Stomach smooth muscle (tissue), 2 donors: Measurements from ENCODE around the gene ELMO1.
A peak's percentile ranks its signal among the peaks of the same experiment; 100 is the strongest.

Experiments used
- H3K27ac ChIP-seq: one replicate; pipeline ENCODE4 v1.7.0; 2013; ENCODE audit warnings: mild to moderate bottlenecking, low read length, inconsistent platforms
- H3K27me3 ChIP-seq, 2 donors: one replicate each; pipeline ENCODE4 v1.7.0; 2013; ENCODE audit warnings: low read length in 2 of 2; ENCODE audit not compliant: insufficient read depth in 2 of 2, control insufficient read depth in 1 of 2
- H3K36me3 ChIP-seq, 2 donors: one replicate each; pipeline ENCODE4 v1.7.0; 2013; ENCODE audit warnings: low read length in 2 of 2; ENCODE audit not compliant: control insufficient read depth in 2 of 2, insufficient read depth in 2 of 2
- H3K4me1 ChIP-seq: one replicate; pipeline ENCODE4 v1.7.0; 2013; ENCODE audit warnings: low read length; ENCODE audit not compliant: control insufficient read depth, insufficient read depth
- H3K4me3 ChIP-seq, 2 donors: one replicate each; pipeline ENCODE4 v1.7.0; 2013; ENCODE audit warnings: low read length in 2 of 2
- H3K9ac ChIP-seq, 2 donors: one replicate each; pipeline ENCODE4 v1.7.0; 2013; ENCODE audit warnings: low read length in 2 of 2, mild to moderate bottlenecking in 1 of 2
- H3K9me3 ChIP-seq, 2 donors: one replicate each; pipeline ENCODE4 v1.7.0; 2013; ENCODE audit warnings: low read length in 2 of 2; ENCODE audit not compliant: control insufficient read depth in 2 of 2
- donor health status: healthy.
- donor health status: Pancreatic carcinoma.

The ELMO1 gene

DNA sequence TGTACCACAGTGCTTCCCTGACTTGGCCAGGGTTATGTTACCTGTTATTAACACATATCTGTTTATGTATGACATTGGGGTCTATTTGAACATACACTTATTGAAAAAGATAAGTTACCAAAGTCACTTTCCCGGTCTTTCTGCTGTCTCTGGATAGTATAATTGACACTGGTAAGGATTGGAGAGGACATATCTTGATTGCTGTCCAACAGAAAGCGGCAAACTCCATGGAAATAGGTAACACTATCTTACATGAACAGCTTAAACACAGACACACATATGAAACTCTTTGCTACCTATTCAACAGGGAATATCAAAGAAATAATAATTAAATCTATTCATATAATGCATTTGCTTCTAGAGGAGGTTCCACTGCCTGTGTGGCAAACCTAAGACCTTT is 441.9 kb downstream of the ELMO1 start:
- no peak overlapping the region for H3K4me3 ChIP-seq
- H3K9me3 ChIP-seq = peaks cover 0 to 3% of the 10 kb centered on the region in 2 donors
- H3K9ac ChIP-seq = no peak overlapping the region
- H3K4me1 ChIP-seq = no peaks in the 10 kb centered on the region
- H3K27me3 ChIP-seq = no peaks in the 10 kb centered on the region
- H3K36me3 ChIP-seq = no peaks in the 10 kb centered on the region
- no peak overlapping the region for H3K27ac ChIP-seq

DNA sequence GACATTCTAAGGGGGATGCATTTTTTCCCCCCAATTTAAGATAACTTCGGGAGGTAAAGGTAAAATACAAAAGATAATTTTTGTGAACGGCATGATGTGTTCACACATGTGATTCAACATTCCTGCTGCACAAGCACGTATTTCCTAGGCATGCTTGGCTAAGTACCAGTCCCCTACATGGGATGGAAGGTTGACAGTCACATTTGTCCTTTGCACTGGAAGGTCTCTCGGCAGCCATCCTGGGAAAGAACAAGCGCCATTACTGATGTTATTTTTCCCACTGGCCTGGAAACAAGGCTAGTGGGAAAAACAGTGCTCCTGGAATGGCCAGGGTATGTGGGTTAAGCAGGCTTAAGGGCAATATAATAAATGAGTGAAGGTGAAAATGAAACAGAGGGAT is 448.2 kb downstream of the ELMO1 start:
- H3K36me3 ChIP-seq = no peaks in the 10 kb centered on the region
- no peak overlapping the region for H3K27ac ChIP-seq

DNA sequence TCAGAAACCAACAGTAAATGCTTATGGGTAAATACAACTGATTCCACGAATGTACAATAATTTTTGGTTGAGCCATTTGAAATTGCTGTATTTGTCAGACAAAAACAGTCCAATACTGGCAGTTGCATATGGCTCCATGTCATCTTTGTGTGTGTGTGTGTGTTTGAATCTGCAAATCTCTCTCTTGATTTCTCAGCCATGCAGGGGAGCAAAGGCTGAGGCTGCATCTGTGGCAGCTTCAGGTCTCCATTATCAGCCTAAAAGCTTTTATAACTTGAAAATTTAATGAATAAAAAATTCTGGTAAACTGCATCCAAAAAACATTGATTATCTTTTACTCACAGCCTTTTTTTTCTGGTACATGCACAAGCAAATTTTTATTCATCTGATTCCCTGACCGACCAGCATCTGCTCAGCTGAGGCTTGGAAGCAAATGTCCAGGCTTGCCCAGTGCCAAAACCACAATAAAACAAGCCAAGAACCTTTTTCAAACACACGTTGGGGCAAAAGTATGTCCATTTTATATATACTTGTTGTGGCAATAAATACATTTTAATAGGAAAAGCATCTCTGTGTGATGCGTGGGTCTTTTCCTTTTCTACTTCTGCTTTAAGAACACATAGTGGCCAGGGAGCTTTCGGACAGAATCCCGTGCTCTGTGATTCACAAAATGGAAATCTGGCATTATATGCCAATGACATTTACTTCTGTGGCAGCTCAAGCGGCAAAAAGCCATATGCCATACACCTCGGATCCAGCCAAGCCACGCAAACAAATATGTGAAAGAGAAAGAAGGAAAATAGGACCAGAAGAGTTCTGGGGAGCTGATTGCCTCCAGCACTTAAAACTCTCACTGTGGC is 448.8 kb downstream of the ELMO1 start:
- Histone ChIP-seq H3K27ac (no peak overlapping the region), H3K36me3 (no peaks in the 10 kb centered on the region), H3K4me3 (no peak overlapping the region)

More for the DNA sequence above, 448.2 kb downstream of the ELMO1 start:
- H3K9ac ChIP-seq = no peak overlapping the region
- peaks cover 0 to 3% of the 10 kb centered on the region in 2 donors for H3K9me3 ChIP-seq
- H3K27me3 ChIP-seq = no peaks in the 10 kb centered on the region
- H3K4me1 ChIP-seq = no peaks in the 10 kb centered on the region
- no peak overlapping the region for H3K4me3 ChIP-seq

DNA sequence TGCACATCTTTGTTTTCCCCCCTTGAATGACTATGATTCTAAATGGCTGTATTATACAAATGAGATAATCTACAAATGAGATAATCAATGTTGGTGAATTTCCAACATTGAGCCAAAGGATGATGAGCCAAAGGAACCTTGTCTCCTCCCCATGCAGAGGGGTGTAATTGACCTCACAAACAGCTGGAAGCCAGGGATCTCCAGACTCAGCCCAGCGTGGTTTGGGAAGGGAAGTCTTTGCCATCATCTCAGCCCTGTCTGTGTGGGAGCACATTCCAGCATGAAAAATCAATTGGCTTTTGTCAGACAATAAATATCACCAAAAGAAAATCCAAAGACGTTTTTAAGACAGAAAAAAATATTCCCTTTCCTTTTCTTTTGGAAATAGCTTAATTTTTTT is 452.9 kb downstream of the ELMO1 start:
- Histone ChIP-seq H3K27me3 (no peaks in the 10 kb centered on the region), H3K9ac (no peak overlapping the region), H3K27ac (no peak overlapping the region), H3K9me3 (no peaks in the 10 kb centered on the region), H3K4me1 (peaks cover 3% of the 10 kb centered on the region), H3K4me3 (no peak overlapping the region), H3K36me3 (no peaks in the 10 kb centered on the region)

More for the DNA sequence above, 448.8 kb downstream of the ELMO1 start:
- Histone ChIP-seq H3K9me3 (peaks cover 0 to 3% of the 10 kb centered on the region in 2 donors), H3K9ac (no peak overlapping the region), H3K27me3 (no peaks in the 10 kb centered on the region), H3K4me1 (no peaks in the 10 kb centered on the region)

DNA sequence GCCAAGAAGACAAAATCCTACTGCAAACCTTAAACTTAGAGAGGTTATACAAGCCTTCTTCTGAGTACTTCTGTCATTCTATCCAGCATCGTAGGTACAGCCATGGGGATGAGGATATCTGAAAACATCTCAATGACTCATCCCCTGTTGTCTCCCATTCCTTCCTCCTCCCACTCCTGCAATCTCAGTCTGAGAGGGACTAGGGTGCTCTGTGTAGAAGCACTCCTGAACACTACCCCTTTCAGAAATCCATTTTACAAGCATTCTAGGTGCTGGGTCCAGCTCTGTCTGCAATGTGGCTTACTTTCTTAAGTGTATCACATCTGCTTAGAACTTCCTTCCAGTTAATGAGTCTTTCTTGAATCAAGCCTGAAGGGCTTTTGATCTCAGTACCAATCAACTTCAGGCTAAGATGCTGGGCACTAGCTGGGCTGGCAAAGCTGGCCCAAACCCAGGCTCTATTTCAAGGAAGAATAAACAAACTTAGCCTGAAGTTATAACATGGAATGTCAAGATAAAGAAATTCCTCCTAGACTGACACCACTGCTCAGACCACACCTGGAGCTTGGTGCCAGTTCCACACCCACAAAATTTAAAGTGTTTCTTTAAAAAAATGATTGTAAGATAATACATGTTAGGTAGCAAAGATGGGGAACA is 454.1 kb downstream of the ELMO1 start:
- no peak overlapping the region for H3K4me3 ChIP-seq
- H3K9me3 ChIP-seq = no peaks in the 10 kb centered on the region
- H3K36me3 ChIP-seq = no peaks in the 10 kb centered on the region
- no peaks in the 10 kb centered on the region for H3K27me3 ChIP-seq
- no peak overlapping the region for H3K27ac ChIP-seq
- no peak overlapping the region for H3K9ac ChIP-seq
- H3K4me1 ChIP-seq = peaks cover 3% of the 10 kb centered on the region

DNA sequence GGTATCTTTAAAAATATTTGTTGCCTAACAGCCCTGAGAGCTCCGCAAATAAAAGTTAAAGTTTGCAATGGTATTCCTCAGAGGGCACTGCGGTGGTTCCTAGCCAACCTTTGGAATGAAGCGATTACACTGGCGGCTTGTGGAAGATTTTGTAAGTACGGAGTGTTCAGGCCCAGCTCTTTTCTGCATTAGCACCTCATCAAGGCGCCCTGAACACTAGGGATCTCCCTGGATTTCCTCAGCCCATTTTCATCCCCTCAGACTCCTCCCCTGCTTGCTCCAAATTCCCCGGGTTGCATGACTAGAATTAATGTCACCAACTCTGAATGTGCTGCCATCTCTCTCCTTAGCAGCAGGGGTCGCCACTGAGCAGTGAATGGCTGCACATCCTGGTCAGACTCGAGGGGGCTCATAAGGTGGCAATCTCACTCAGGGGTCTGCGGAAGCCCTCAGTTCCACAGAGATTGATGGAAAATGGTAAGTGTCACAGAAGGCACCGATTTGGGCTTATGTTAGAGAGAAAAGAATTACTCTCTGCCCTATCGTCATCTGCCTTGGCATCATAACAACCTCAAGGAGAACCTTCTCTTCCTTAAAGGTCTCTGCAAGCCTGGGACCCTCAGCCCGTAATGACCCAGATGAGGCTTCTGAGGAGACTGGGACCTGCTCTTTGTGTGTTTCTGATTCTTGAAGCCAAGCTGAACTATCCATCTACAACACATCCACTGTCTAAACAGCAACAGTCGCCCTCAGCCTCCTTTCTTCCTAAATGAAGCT is 461.5 kb downstream of the ELMO1 start:
- Histone ChIP-seq H3K4me3 (no peak overlapping the region), H3K9ac (no peak overlapping the region), H3K4me1 (peaks cover 28% of the 10 kb centered on the region)

DNA sequence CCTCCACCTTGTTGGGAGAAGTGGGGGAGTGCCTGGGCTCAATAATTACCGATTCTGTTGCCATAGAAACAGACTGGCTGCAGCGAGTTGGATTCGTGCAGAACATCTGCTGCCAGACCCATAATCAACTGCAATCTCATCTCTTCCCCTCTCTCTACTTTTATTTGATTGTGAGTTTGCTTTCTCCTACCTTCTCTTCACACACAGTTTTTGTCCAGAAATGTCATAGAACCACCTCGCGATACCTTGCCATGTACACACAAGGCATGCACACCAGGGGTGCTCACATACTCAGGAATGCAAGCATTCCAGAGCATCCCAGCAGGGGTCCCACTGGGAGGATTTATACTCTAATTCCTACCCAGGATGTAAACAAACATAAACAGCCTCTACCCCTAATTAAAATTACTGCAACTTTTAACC is 462.1 kb downstream of the ELMO1 start:
- Histone ChIP-seq H3K36me3 (no peaks in the 10 kb centered on the region), H3K4me1 (peaks cover 31% of the 10 kb centered on the region), H3K27me3 (no peaks in the 10 kb centered on the region), H3K4me3 (no peak overlapping the region), H3K9me3 (no peaks in the 10 kb centered on the region), H3K9ac (no peak overlapping the region), H3K27ac (no peak overlapping the region)

More for the DNA sequence above, 461.5 kb downstream of the ELMO1 start:
- H3K27me3 ChIP-seq = no peaks in the 10 kb centered on the region
- no peaks in the 10 kb centered on the region for H3K9me3 ChIP-seq
- no peaks in the 10 kb centered on the region for H3K36me3 ChIP-seq
- no peak overlapping the region for H3K27ac ChIP-seq

DNA sequence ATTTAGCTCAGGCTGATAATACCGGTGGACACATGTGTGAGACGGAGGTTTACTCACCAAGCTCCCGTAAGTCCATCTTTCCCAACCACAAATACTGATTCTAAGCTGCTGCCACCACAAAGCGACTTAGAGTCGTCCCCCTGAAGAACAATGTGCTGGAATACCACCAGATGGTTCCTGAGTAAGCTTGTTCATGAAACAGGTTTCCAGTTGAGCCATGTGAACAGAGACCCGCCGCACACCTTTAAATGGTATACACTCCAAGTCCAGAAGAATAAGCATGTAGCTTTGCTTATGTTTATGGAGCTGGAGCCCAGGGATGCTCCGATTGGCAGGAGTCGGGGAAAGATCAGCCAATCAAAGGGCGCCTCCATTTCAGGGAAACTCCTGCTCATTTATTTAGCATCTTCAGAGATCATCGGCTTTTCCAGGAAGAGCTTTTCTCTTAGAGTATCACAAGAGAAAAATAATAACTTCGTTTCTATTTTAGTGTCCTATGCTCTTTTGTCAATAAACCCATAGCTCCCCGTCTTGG is 462.7 kb downstream of the ELMO1 start:
- Histone ChIP-seq H3K4me1 (peaks cover 32% of the 10 kb centered on the region), H3K36me3 (no peaks in the 10 kb centered on the region), H3K27ac (peak overlapping the region; percentile 1), H3K9me3 (no peaks in the 10 kb centered on the region), H3K9ac (no peak overlapping the region), H3K4me3 (peak overlapping the region in 1 of 2 donors; percentile 70), H3K27me3 (no peaks in the 10 kb centered on the region)

DNA sequence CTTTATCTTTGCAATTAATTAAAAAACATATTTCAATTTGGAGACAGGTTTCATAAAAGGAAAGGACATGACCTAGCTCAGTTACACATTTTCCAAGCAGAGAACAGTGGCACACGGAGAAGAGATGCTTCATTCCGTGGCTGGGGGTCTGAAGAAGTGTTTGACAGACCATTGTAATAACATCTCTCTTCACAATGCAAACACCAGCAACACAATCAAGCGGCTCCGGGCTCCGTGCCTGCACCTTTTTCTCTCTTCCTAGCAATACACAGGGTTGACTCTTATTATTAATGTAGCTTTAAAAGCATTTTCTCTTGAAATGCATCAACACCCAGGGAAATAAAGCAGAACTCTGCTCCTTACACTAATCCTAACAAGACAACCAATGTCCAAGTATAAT is 463.3 kb downstream of the ELMO1 start:
- no peaks in the 10 kb centered on the region for H3K9me3 ChIP-seq
- peak overlapping the region; percentile 1 to 70 for H3K4me3 ChIP-seq
- no peaks in the 10 kb centered on the region for H3K27me3 ChIP-seq
- H3K4me1 ChIP-seq = peaks cover 32% of the 10 kb centered on the region
- peak overlapping the region; percentile 1 for H3K27ac ChIP-seq
- H3K36me3 ChIP-seq = no peaks in the 10 kb centered on the region
- no peak overlapping the region for H3K9ac ChIP-seq

DNA sequence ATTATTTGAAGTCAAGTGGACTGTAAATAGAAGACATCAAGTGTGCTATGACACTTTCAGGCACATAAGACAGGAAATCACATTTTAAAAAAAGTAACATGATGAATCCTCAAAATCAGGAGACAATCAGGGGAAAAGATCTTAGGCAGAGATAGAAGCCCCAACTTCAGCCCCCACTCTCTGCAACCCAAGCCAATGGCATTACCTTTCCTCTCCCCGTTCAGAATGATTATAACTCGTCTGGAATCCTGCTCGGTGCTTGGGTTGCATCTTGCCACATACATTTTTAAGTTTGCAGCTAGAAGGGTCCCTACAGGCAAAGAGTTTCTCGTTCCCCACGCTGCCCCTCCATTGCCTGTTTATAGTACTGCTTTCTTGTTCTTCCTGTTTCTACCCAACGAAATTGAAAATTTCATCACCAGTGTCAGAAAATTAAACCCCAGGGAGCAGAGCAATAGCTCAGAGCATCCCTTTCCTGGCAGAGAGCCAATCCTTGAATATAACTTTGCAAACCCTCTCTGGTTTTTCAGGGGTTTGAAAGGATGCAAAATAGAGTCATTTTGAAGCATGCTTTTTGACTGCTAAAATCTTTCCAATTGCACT is 463.9 kb downstream of the ELMO1 start:
- Histone ChIP-seq H3K9me3 (no peaks in the 10 kb centered on the region), H3K4me3 (peak overlapping the region; percentile 20 to 70), H3K27me3 (no peaks in the 10 kb centered on the region), H3K36me3 (no peaks in the 10 kb centered on the region), H3K9ac (no peak overlapping the region), H3K27ac (peak overlapping the region; percentile 1), H3K4me1 (peaks cover 32% of the 10 kb centered on the region)
